Erythroblast (primary cell): ENCODE measurements around the gene GALNT7.

Source experiments
- GATA1 ChIP-seq: IDR thresholded peaks from 2 replicates; pipeline ENCODE4 v1.6.1; 2011; ENCODE audit warnings: low read depth, mild to moderate bottlenecking, control low read depth, low read length, moderate library complexity
- POLR2A ChIP-seq: IDR thresholded peaks from 2 replicates; pipeline ENCODE4 v1.6.1; 2011; ENCODE audit warnings: mild to moderate bottlenecking, low read length

DNA sequence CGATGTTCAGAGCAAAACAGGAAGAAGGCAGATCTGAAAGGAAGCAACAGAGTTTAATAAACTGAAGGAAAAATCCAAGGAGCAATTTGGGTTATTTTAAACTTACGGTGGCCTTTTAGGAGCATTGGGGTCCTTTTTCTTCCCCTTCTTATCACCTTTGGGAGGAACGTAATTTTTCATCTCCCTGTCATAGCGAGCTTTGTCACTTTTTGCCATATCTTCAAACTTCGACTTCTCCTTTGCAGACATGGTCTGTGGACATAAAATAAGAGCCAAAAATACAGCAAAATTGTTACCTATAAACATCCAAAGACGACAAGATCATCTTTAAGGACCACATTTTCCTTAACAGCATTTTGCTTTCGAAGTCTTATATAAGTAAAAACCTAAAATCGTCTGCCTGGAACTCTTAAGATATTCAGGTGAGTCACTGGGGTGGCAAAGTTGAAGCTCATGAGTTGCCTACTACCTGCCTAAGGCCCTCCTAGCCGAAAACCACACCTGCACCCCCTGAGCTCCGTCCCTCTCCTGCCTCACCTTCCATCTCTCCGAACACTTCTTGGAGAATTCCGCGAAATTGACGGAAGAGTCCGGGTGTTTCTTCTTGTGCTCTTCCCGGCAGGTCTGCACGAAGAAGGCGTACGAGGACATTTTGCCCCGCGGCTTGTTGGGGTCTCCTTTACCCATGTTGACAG is 164.5 kb downstream of the GALNT7 start:
- TF ChIP-seq POLR2A (no peak), GATA1 (no peak)
